NCI-H1930 (cell line): ENCODE results near the gene TCEAL8.
"Not testable (repeated sequence)": the region's sequence is repeated elsewhere in the genome, so short reads cannot be mapped to it uniquely, and the experiment has no call there.

Source experiments
- DNase-seq, 2 experiments: peaks; one replicate each; lab custom pipeline; 2025; lab: John Stamatoyannopoulos, UW

TCEAL8 gene, protein sequence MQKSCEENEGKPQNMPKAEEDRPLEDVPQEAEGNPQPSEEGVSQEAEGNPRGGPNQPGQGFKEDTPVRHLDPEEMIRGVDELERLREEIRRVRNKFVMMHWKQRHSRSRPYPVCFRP

DNA sequence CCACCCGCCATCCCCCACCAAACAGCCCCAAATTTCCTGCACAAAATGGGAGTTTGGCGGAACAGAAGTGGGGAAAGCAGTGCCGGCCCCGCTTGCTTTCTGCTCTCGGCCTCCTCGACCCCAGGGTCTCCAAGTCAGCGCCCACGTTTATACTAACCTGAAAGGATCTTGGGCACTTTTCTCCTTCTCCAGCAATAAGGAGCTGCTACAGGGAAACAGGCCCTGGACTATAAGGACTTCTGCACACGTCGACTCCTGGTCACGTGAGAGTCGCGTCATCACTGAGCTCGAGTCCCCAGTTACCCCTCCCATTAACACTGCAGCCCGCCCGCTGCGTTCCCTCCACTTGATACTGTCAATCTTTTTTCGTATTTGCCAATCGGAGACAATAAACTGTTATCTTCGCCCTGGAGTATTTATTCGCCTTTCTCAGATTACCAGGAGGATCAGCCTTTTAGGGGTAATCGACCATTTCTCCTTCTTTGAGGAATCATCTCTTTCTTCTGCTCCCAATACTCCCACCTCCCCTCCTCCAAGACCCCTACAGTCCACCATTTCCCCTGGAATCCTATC lies at the start of gene TCEAL8:
TSS of gene TCEAL8 (minus strand) at position 235 of the 573 bp plus-strand sequence. CDS start 1,176 bp downstream, outside the sequence.
- peak; percentile 49 to 57 for DNase-seq

DNA sequence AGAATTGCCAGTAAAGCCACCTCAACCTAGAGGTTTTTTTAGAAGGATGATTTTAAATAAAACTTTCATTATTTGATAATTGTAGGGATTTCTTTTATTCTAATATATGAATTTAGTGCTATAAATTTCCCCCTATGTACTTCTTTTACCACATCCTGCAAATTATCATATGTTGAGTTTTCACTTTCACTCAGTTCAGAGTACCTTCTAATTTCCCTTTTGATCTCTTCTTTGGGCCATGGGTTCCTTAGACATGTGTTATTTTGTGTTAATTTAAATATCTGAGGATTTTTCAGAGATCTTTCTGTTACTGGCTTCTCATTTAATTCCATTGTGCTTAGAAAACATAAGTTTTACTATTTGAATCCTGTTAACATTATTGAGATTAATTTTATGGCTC lies 49.8 kb upstream of the TCEAL8 start:
- DNase-seq = no peak

DNA sequence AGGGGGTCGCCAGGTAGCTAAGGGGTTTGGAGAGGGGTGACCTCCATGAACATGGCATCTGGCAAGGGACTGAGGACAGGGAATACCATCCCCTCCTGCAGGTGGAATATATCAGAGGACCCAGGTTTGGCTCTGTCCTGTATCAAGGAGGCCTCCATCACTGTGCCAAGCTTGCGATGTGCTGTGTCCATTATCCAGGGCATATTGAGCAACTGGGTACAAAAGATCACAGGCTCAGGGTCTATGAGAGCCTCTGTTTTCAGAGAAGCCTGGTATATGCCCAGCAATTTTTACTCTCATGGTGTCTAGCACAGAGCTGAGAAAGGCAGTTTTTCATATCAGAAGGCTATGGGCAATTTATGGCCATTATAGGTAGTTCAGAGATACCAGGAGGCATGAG lies 38.2 kb upstream of the TCEAL8 start:
- no peak for DNase-seq

DNA sequence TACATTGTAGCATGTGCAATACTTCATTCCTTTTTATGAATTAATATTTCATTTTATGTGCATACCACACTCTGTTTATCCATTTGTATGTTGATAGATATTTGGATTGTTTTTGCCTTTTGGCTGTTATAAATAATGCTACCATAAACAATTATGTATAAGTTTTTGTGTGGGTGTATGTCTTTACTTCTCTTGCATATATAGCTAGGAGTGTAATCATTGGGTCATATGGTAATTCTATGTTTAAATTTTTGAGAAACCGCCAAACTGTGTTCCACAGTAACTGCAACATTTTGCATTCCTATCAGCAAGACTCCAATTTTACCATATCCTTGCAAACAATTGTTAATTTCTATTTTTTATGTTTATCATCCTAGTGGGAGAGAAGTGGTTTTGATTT lies 24.7 kb upstream of the TCEAL8 start:
- no peak for DNase-seq

DNA sequence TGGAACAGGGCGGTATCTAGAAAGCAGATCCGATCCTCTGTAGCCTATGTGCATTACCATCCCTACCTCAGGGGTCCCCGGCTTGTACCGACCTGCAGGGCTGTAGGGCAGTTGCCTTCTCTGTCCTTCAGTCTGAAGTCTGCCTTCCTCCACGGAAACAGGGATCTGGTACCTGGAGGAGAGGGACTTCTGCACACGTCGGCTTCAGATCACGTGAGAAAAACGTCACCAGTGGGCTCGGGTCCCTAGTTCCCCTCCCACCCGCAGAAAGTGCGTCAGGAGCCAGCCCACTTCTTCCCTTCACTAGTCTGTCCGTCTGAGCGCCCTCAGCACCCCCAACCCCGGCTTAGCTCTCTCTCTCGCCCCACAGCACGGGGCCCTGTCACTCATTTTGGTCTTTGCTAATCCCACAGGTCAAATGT lies 21.6 kb upstream of the TCEAL8 start, which contains the start of gene TCEAL5:
TSS of gene TCEAL5 (minus strand) at position 170 of the 422 bp plus-strand sequence. CDS start 2,187 bp downstream, outside the sequence.
- peak in 1 of 2 experiments; percentile 34 for DNase-seq

DNA sequence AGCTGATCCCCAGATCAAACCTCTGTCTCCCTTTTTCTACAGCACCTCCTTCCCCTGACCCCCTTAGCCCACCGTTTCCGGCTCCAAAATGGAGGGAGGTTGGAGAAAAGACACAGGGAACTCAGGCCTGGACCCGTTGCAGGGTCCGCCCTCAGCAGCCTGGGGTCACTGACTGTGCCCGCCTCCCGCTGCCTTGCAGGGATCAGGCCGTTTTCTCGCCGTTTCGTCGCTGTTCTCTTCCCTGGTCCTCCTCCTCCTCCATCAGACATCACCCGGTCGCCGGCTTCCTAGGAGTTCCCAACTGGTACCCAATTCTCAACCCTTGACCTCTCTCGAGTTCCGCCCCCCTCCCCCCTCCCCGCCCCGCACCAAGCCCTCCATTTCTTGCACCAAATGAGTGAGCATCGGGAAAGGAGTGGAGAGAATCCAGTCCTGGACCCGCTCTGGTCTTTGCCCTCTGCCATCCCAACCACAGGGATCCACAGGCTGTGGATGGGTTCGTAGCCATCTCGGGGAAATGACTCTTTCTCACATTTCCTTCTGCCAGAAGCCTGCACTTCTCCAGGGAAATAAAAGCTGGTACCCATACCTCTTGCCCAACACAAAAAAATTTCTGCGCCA lies 21.1 kb upstream of the TCEAL8 start:
- DNase-seq = no peak

DNA sequence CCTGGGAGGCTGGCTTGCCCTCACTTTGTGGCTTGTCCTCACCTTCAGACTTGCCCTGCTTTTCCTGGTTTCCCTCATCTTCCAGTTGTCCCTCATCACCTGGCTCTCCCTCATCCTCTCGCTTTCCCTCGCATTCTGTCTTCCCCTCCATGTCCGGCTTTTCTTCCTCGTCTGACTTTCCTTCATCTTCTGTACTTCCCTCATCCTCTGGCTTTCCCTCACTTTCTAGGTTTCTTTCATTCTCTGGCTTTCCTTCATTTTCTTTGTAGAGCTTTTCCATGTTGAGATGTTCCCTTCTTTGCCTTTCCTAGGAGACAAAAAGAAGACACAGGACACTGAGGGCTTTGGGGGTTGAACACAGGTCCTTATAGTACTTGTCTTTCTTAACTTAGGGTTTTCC lies 19.3 kb upstream of the TCEAL8 start:
- no peak for DNase-seq

DNA sequence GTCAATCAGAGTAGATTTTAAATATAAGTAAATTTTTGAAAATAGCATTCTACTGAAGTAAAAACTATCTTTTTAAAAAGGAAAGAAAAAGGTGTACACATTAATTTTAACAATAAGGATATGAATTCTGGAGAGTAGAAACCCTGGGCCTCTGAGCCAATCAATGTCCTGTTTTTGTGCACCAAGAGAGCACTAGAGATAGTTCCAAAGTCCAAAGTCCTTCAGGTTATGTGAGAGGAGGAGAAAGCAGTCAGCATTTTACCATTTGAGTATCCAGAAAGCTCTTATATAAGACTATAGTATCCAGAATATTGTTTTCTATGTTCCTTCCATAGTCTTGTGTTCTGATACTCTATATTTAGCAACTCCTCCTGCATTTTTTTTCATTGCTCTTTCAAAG lies 3.3 kb upstream of the TCEAL8 start:
- DNase-seq = no peak

DNA sequence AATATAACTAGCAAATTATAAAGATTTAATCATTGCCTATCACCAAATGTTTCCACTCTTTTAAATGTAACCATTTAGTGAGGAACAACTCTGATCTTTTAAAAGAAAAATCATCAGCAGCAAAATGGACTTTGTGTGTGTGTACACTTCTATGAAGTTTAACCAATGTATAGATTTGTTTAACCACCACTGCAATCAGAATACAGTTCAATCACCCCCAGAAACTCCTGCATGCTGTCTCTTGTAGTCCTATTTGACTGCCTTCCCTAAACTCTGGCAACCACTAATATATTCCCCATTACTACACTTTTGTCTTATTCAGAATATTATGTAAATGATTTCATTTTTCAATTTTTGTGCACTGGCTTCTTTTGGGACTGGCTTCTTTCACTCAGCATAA lies 1.7 kb upstream of the TCEAL8 start:
- DNase-seq = no peak

DNA sequence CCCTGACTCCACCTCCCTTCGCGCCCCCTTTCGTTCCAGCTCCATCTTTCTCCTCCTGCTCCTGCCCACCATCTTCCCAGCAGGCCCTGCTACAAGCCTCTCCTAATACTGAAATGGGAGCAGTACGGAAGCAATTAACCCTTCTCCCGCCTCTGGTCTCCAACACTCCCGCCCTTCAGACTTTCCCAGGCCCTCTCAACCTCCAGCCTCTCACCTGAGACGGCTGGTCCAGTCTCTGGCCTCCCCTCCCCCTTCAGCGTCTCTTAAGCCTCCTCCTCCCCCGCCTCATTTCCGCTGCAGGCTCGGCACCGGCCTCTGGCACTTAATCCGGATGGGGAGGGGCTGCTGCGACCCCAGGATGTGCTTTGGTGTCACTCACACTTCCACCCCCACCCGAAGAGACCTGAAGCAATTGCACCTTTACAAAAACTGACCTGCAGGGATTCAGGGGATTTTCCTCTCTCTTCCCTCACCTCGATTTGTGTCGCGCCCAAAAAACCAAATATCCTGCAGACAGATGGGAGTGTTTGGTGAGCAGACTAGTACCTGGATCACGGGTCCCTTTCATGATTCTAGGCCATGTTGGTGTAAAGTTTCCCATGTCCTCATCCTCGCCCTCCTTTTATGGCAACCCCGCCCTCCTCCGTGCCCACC lies 657 bp downstream of the TCEAL8 start:
- DNase-seq = peak; percentile 27 to 37

DNA sequence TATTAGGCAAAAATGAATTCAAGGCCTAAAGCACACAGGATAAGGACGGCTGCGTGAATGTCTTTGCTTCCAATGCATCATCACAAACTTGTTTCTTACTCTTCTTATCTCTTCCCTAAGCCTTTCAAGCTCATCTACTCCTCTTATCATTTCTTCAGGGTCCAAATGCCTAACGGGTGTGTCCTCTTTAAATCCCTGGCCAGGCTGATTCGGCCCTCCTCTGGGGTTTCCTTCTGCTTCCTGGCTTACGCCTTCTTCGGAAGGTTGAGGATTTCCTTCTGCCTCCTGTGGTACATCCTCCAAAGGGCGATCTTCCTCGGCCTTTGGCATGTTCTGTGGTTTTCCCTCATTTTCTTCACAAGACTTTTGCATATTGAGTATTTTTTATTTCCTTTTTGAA lies 1.3 kb downstream of the TCEAL8 start:
- no peak for DNase-seq

DNA sequence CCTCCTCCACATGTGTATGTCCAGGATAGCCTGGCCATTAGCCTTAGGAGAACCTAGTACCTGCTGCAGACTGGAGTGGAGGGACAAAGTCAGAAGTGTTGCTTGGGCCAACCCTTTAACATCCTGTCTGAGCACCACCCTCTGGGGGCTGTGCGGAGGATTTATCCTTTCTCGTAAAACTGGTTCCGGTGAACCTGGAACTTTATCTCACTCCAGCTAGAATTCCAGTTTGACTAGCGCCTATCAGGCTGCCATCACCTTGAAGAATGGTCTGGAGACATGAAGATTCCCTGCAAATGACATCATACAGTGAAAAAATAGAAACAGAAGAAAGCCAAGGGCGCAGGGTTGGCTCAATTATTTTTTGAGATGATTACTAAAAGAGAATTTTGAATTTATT lies 4.0 kb downstream of the TCEAL8 start:
- DNase-seq = no peak

DNA sequence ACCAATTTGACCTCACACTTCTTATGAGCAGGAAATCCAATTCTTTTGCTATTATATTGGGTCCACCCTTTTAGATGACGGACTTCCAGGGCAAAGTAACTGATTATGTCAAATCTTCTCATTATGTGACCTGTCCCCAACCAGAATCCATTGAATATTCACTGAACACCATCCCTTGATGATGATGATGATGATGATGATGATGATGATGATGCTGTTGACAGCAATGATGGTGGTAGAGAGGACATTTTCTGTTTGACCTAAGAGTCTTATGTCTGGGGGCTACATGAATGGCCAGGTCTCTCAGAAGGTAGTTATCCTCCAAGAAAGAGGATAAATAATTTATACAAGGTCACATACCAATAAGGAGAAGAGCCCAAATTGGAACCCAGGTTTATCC lies 5.2 kb downstream of the TCEAL8 start:
- no peak for DNase-seq

DNA sequence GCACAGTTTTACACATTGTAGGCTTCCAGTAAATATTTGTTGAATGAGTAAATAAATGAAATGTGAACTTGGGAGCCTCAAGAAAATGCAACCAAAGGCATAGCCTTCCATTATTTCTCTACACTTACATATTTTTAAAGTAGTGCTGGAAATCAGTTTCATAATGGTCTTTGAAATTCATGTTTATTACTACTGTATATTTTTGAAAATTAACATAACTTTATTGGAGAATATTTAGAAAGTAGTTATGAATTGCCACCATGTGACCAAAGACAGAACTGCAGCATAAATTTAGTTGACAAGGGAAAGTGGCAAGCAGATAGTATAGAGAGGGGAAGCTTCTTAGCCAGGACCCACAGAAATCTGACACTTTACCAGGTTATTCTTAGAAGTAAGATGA lies 6.4 kb downstream of the TCEAL8 start:
- no peak for DNase-seq

DNA sequence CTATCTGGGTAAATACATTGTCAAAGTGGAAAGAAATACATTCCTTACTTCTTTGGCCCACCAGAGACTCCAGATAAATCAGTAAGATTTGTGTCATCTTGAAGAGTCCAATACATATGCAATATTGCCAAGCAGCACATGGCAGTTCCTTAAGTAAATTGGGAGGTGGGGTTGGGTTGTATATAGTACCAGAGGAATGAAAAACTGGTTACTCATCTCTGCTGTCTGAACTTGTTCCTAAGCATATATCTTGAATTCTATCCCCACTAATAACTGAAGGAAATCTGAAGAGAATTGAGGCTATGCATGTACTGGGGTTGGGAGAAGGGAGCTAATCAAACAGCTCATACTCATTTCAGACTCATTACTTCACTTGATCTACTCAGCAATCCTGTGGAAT lies 14.8 kb downstream of the TCEAL8 start:
- no peak for DNase-seq

DNA sequence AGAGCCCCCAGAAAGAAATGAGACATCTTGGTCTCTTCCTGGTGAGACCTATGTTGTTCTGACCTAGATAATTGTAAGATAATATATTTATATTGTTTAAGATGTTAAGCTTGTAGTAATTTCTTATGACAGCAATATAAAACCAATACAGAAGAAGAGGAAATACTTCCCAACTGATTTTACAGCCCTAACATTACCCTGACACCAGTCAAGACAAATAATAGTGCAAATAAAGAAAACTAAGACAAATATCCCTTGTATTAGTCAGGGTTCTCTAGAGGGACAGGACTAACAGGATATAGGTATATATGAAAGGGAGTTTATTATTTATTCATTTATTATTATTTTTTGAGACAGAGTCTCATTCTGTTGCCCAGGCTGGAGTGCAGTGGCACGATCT lies 18.7 kb downstream of the TCEAL8 start:
- DNase-seq = no peak

DNA sequence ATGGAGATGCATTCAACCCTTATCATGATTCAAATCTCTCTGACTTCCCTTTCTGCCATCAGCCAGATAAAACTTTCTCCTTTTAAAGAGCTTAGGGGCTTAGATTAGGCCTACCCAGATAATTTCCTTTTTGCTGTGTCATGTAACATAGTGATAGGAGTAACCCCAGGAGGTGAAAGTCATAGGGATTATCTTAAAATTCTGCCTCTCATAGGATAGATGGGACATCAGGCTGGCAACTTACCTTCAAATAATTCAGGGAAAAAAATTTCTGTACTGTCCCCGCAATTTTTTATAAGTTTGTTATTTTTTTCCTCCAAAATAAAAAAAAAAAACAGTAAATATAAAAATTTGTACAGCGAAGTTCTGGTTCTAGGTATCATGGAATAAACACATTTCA lies 19.3 kb downstream of the TCEAL8 start:
- not testable (repeated sequence) for DNase-seq

DNA sequence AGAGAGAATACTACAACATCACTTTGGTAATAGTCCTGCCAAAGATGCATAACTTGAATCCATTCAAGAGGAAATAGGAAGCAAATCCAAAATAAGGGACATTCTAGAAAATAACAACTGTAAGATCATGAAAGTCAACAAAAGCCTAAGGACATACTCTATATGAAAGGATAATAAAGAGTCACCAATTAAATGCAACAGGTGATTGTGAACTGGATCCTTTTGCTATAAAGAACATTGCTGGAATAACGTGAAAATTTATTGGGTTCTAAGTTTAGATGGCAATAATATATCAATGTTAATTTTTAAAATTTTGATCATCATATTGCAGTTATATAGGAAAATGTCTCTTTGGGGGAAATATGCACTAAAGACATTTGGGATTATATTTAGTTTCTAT lies 20.1 kb downstream of the TCEAL8 start:
- DNase-seq = no peak

DNA sequence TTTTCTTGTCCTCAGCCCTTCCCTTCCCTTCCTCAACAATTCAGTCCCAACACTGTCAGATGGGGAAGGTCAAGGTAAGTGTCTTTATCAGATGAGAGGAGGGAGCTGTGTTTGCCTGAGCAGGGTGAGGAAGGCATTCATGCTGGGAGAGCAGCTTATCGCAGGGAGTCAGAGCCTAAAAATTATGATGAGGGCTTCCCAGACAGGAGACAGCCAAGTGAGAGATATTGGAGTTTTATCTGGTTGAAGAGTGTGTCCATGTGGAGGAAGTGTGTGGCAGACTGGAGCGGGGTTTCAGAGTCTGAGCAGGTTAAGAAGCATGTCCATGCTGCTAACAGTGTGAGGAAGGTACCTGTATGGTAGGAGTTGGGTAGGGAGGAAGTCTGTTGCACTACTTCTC lies 21.7 kb downstream of the TCEAL8 start:
- no peak for DNase-seq

DNA sequence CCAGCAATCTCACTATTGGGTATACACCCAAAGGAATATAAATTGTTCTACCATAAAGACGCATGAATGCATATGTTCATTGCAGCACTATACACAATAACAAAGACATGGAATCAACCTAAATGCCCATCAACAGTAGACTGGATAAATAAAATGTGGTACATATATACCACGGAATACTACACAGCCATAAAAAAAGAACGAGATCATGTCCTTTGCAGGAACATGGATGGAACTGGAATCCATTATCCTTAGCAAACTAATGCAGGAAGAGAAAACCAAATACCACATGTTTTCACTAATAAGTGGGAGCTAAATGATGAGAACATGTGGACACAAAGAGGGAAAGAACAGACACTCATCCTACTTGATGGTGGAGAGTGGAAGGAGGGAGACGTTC lies 29.0 kb downstream of the TCEAL8 start:
- not testable (repeated sequence) for DNase-seq

DNA sequence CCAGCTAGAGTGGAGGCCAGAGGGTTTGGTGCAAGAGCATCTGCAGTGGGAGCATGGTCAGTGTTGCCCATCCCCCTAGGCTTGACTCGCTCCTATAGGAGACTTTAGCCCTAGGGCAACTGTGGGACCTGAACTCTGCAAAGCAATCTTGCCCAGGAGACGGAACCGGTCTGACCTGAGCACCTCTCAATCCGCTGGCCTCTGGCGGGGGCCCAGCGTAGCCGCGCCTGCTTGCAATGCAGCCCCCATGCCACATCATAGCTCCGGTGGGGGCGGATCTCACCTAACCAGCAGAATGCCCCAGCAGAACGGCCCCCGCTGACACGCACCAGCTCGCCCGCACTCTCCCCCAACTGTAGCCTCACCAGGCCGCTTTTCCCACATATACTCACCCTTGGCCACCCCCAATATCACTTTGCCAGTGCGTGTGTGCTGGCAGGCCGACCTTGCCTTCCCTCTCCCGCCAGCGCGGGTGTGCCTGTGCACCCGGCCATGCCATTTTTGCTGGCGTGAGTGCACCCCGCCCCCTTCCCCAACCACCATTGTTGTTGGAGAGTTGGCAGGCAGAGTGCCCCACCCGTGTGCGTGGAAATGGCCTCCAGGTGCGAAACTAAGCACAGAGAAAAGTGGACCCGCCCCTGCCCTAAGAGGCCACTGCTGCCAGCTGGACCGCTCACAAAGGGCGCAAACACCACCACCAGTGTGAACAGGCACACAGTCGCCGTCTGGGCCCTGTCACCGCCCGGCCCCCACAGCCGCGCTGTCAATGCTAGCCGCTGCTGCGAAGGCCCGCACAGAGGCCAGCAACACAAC lies 34.2 kb downstream of the TCEAL8 start:
- DNase-seq = no peak

DNA sequence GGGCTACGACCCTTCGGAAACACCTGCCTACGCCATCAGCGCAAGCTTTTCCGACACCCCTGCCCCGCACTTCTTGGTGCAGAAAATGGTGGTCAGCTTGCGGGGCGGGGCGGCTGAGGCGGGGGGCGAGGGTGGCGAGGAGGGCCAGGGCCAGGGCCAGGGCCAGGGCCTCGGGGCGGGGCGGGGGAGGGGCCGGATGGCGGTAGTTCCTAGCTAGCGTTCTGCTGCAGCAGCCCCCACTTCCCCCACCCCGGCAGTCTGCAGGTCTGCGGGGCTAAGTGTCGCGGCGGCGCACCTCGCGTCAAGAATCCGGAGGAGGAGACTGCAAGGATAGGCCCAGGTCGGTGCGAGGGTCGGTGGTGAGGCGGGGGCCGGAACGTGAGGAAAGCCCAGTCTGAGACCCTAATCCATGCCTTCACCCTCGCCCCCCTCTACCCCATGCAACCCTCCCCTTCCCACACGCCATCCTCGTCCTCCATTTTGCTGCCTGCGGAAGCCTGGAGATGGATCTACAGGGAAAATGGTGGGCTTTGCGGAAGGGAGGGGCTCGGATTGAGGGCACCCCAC lies 39.4 kb downstream of the TCEAL8 start:
- DNase-seq = peak in 1 of 2 experiments; percentile 44
